A549 (cell line): ENCODE results near the gene ETFB. TPM values are rescaled to one million over a fixed set of nuclear protein-coding genes. Genes with fewer than 3 reads are reported as not detected.

ENCODE experiments used
- ATAC-seq, 2 experiments: fragments of 200-7000 bp in 1 of 2; fragments of >200 bp in 1 of 2; cut with Nextera tagmentation in 1 of 2; cut with Tn5 transposase in 1 of 2; 3 replicates each; pipeline versions ENCODE4 v1.8.0 to v1.9.1; 2018 to 2020; ENCODE audit warnings: mild to moderate bottlenecking in 1 of 2, moderate library complexity in 1 of 2
- CTCF ChIA-PET: fragments of 300-600 bp; sonication (Branson Sonifier 250); formaldehyde crosslinking; extraction: SDS; loops from one replicate; lab custom pipeline; 2021; ENCODE audit warnings: antibody characterized with exemption, inconsistent platforms; lab: Yijun Ruan, JAX
- POLR2A ChIA-PET: fragments of 350-600 bp; formaldehyde crosslinking; extraction: SDS; loops from one replicate; lab custom pipeline; 2021; ENCODE audit warnings: antibody characterized with exemption, inconsistent platforms; lab: Yijun Ruan, JAX
- DNase-seq, 2 experiments: peaks; one replicate each; pipeline versions ENCODE4 v3.0.0 to v3.0.0-alpha.2; 2011 to 2016; ENCODE audit warnings: low read depth in 1 of 2, low spot score in 1 of 2
- FAIRE-seq: peaks from 2 replicates; lab custom pipeline; 2011; peaks lifted over from hg19 to GRCh38; lab: Jason Lieb, UNC
- H3K27ac ChIP-seq, 2 experiments: fragments of >200 bp; sonication (Bioruptor Twin); formaldehyde crosslinking; 3 replicates each; pipeline ENCODE4 v1.5.1; 2016 to 2017
- H3K4me1 ChIP-seq: fragments of >200 bp; sonication (Bioruptor Twin); formaldehyde crosslinking; 3 replicates; pipeline ENCODE4 v1.6.1; 2016
- H3K4me2 ChIP-seq: fragments of >200 bp; sonication (Bioruptor Twin); formaldehyde crosslinking; 3 replicates; pipeline ENCODE4 v1.6.1; 2016
- H3K4me3 ChIP-seq: fragments of >200 bp; sonication (Bioruptor Twin); formaldehyde crosslinking; 3 replicates; pipeline ENCODE4 v1.5.1; 2016
- H3K9me3 ChIP-seq: fragments of >200 bp; sonication (Bioruptor Twin); formaldehyde crosslinking; 3 replicates; pipeline ENCODE4 v1.6.1; 2016
- CBX2 ChIP-seq: fragments of 200-600 bp; sonication (generic); IDR thresholded peaks from 2 replicates; pipeline ENCODE4 v1.6.1; 2016; ENCODE audit warnings: low read depth, mild to moderate bottlenecking, borderline replicate concordance
- CTCF ChIP-seq: fragments of >200 bp; sonication (Bioruptor Twin); formaldehyde crosslinking; IDR thresholded peaks from 3 replicates; pipeline ENCODE4 v1.5.1; 2016
- EHF ChIP-seq: fragments of 250-450 bp; sonication (Bioruptor Pico); IDR thresholded peaks from 2 replicates; pipeline ENCODE4 v1.5.0; 2020; ENCODE audit warnings: mild to moderate bottlenecking
- HDAC2 ChIP-seq: fragments of 200-600 bp; sonication (generic); IDR thresholded peaks from 2 replicates; pipeline ENCODE4 v1.6.1; 2016
- HEYL ChIP-seq: fragments of 250-450 bp; sonication (Bioruptor Pico); IDR thresholded peaks from 2 replicates; pipeline ENCODE4 v1.8.0; 2021; ENCODE audit warnings: mild to moderate bottlenecking, moderate library complexity
- HMGXB4 ChIP-seq: fragments of 250-450 bp; sonication (Bioruptor Pico); IDR thresholded peaks from 2 replicates; pipeline ENCODE4 v1.5.0; 2021; ENCODE audit warnings: mild to moderate bottlenecking, moderate library complexity, borderline replicate concordance
- JUN ChIP-seq, 2 experiments: fragments of >200 bp; sonication (Bioruptor Twin); formaldehyde crosslinking; IDR thresholded peaks; 2 replicates in 1 of 2; 3 replicates in 1 of 2; pipeline ENCODE4 v1.6.1; 2016 to 2017
- MAX ChIP-seq: IDR thresholded peaks from 2 replicates; pipeline ENCODE4 v1.6.1; 2012
- NR3C1 ChIP-seq: fragments of >200 bp; sonication (Bioruptor Twin); formaldehyde crosslinking; IDR thresholded peaks from 3 replicates; pipeline ENCODE4 v1.6.1; 2017
- REST ChIP-seq: fragments of 200-600 bp; sonication (generic); IDR thresholded peaks from 2 replicates; pipeline ENCODE4 v1.6.1; 2016; ENCODE audit warnings: antibody characterized with exemption, mild to moderate bottlenecking, moderate library complexity
- RFX5 ChIP-seq: fragments of 450-650 bp; IDR thresholded peaks from 2 replicates; pipeline ENCODE4 v1.7.1; 2014; ENCODE audit warnings: antibody characterized with exemption, mild to moderate bottlenecking, moderate library complexity
- SREBF2 ChIP-seq: fragments of 450-650 bp; IDR thresholded peaks from 2 replicates; pipeline ENCODE4 v1.6.1; 2014; ENCODE audit warnings: mild to moderate bottlenecking, moderate library complexity
- TFCP2L1 ChIP-seq: fragments of 250-450 bp; sonication (Bioruptor Pico); IDR thresholded peaks from 2 replicates; pipeline ENCODE4 v1.5.0; 2021; ENCODE audit warnings: mild to moderate bottlenecking
- TP53 ChIP-seq: fragments of 250-450 bp; sonication (Bioruptor Pico); IDR thresholded peaks from 2 replicates; pipeline ENCODE4 v1.5.0; 2021; ENCODE audit warnings: mild to moderate bottlenecking, moderate library complexity
- ZC3H11A ChIP-seq: fragments of 450-650 bp; IDR thresholded peaks from 2 replicates; pipeline ENCODE4 v1.6.1; 2014; ENCODE audit warnings: antibody characterized with exemption, mild to moderate bottlenecking
- ZNF302 ChIP-seq: fragments of 250-450 bp; sonication (Bioruptor Pico); IDR thresholded peaks from 2 replicates; pipeline ENCODE4 v1.9.0; 2021; ENCODE audit warnings: inconsistent platforms, mild to moderate bottlenecking, moderate library complexity
- WGBS: methylation state at CpG from one replicate; pipeline ENCODE4 v1.1.6; 2017; ENCODE audit errors: missing lambda C conversion rate; 5-methylcytosine and 5-hydroxymethylcytosine counted together
- polyA plus RNA-seq, 4 experiments: library from polyadenylated mRNA; depleted of rRNA in 3 of 4; stranded (reverse); fragments of >200 nt; fragmentation: RNase III in 1 of 4; extraction: RNeasy Plus Mini Kit Qiagen cat#74134 plus additional on column Dnase treatment in 1 of 4; gene quantifications; 2 replicates in 3 of 4; 3 replicates in 1 of 4; pipeline ENCODE4 v1.2.3, GENCODE V29; 2011 to 2017
- TF ChIP-seq, protein P1 (sequence below): fragments of 450-650 bp; IDR thresholded peaks from 2 replicates; pipeline ENCODE4 v1.6.1; 2014; ENCODE audit warnings: antibody characterized with exemption

Gene ETFB
- polyA plus RNA-seq, 2 of the 4 experiments (the other 2 are of a cell fraction): 149 to 267 TPM

GRCh38 chr19:51301266-51301665 lies 64.9 kb downstream of the ETFB start:
- H3K27ac ChIP-seq: no peak overlapping the region
- peaks cover 10% of the 10 kb centered on the region; the same call in 2 of the 3 replicates for H3K9me3 ChIP-seq
- H3K4me1 ChIP-seq: no peaks in the 10 kb centered on the region
- TF ChIP-seq CBX2 (no peak), TFCP2L1 (CRISPR knock-in tag) (no peak), HDAC2 (no peak), ZNF302 (no peak), REST (no peak)
- ChIA-PET CTCF (interaction anchor here (1.3 kb wide), 1 partner anchor 9 kb away, joined by 3 read pairs; no protein-coding TSS in a partner anchor), POLR2A (no interaction called here)
- no peak for FAIRE-seq
- H3K4me3 ChIP-seq: no peak overlapping the region
- no peak for ATAC-seq
- WGBS: 2% methylated on average over 7 of the region's 7 CpGs
- DNase-seq: no peak
- no peak overlapping the region for H3K4me2 ChIP-seq

DNA sequence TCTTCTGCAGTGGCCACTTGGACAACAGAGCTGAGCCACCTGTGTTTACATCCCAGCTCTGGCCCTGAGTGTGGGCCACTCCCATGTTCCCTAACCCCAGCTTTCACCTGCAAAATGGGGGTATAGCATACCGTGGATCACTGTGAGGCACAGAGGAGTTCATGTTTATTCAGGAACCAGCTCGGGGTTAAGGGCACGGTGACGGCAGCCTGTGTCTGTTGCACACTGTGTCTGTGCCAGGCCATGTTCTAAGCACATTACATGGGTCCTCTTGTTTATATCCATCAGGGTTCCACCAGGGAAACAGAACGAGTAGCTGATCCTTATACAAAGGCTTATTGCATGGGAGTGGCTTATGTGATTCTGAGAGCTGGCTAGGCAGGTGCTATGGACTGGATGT lies 68.8 kb downstream of the ETFB start:
- 51% methylated on average over 5 of the region's 5 CpGs for WGBS
- POLR2A ChIA-PET: no interaction called here

More for the DNA sequence above, 68.8 kb downstream of the ETFB start:
- Histone ChIP-seq H3K9me3 (peaks cover 2% of the 10 kb centered on the region; the same call in 1 of the 3 replicates), H3K27ac (no peak overlapping the region), H3K4me1 (no peaks in the 10 kb centered on the region), H3K4me3 (no peak overlapping the region), H3K4me2 (no peak overlapping the region)
- TF ChIP-seq TP53 (CRISPR knock-in tag): no peak
- TF ChIP-seq CTCF: no peak
- TF ChIP-seq JUN (IDR thresholded peaks at IDR 0.05): no peak
- no peak for TF ChIP-seq ZC3H11A
- no peak for TF ChIP-seq EHF
- no peak for TF ChIP-seq HEYL (CRISPR knock-in tag)
- no peak for TF ChIP-seq CBX2
- TF ChIP-seq NR3C1: no peak
- no peak for TF ChIP-seq SREBF2
- TF ChIP-seq ZNF302: no peak
- TF ChIP-seq, protein P1, sequence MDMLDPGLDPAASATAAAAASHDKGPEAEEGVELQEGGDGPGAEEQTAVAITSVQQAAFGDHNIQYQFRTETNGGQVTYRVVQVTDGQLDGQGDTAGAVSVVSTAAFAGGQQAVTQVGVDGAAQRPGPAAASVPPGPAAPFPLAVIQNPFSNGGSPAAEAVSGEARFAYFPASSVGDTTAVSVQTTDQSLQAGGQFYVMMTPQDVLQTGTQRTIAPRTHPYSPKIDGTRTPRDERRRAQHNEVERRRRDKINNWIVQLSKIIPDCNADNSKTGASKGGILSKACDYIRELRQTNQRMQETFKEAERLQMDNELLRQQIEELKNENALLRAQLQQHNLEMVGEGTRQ: no peak
- no peak for TF ChIP-seq MAX
- TF ChIP-seq RFX5: no peak
- no peak for TF ChIP-seq HMGXB4
- DNase-seq (no peak), ATAC-seq (no peak), FAIRE-seq (no peak)
- CTCF ChIA-PET: interaction anchor here (1.1 to 2.4 kb wide), 2 partner anchors 12 to 124 kb away, joined by 3 to 8 read pairs; no protein-coding TSS in a partner anchor
